K562 (cell line): Measurements from ENCODE around the gene ATP5PO. TPM values are rescaled to one million over a fixed set of nuclear protein-coding genes. Genes with fewer than 3 reads are reported as not detected.

Experiments
- BACH1 ChIP-seq: fragments of 200-800 bp; sonication (Bioruptor generic); IDR thresholded peaks from 2 replicates; pipeline ENCODE4 v1.6.1; 2016; ENCODE audit warnings: missing genetic modification characterization, missing compliant biosample characterization
- ELK3 ChIP-seq: fragments of 450-650 bp; formaldehyde crosslinking; IDR thresholded peaks from 2 replicates; pipeline ENCODE4 v1.4.0; 2020; ENCODE audit warnings: mild to moderate bottlenecking
- FOXJ2 ChIP-seq: fragments of 200-800 bp; sonication (Bioruptor generic); IDR thresholded peaks from 2 replicates; pipeline ENCODE4 v1.6.1; 2016; ENCODE audit warnings: missing genetic modification characterization, missing compliant biosample characterization
- LEF1 ChIP-seq: fragments of 450-650 bp; IDR thresholded peaks from 2 replicates; pipeline ENCODE4 v1.6.1; 2016; ENCODE audit warnings: mild to moderate bottlenecking
- POLR2AphosphoS5 ChIP-seq: IDR thresholded peaks from 2 replicates; pipeline ENCODE4 v1.6.1; 2011; ENCODE audit warnings: mild to moderate bottlenecking, low read depth, low read length, moderate library complexity; ENCODE audit not compliant: control insufficient read depth, insufficient read depth
- PRPF4 ChIP-seq: fragments of 200-400 bp; formaldehyde crosslinking; IDR thresholded peaks from one replicate; pipeline ENCODE4 v1.6.1; 2017; ENCODE audit warnings: low read length, low read depth, mild to moderate bottlenecking; ENCODE audit not compliant: insufficient read depth, poor library complexity, severe bottlenecking
- PTBP1 ChIP-seq: fragments of 200-400 bp; formaldehyde crosslinking; IDR thresholded peaks from 2 replicates; pipeline ENCODE4 v1.6.1; 2017; ENCODE audit warnings: low read depth, low read length
- PYGO2 ChIP-seq: fragments of 450-650 bp; IDR thresholded peaks from 2 replicates; pipeline ENCODE4 v1.6.1; 2016; ENCODE audit warnings: mild to moderate bottlenecking, missing genetic modification characterization, moderate library complexity, missing compliant biosample characterization
- RBM17 ChIP-seq: fragments of 200-400 bp; formaldehyde crosslinking; IDR thresholded peaks from 2 replicates; pipeline ENCODE4 v1.6.1; 2017; ENCODE audit warnings: low read depth, mild to moderate bottlenecking, low read length, borderline replicate concordance
- SMARCA5 ChIP-seq: fragments of 450-650 bp; IDR thresholded peaks from 2 replicates; pipeline ENCODE4 v1.6.1; 2016
- SMARCB1 ChIP-seq: IDR thresholded peaks from 2 replicates; pipeline ENCODE4 v1.6.1; 2011; ENCODE audit warnings: improper control_type of control experiment, low read depth; ENCODE audit not compliant: insufficient read length
- STAG1 ChIP-seq: sonication (generic); formaldehyde crosslinking; IDR thresholded peaks from 2 replicates; pipeline ENCODE4 v1.5.0; 2020; ENCODE audit warnings: missing genetic modification reagents, borderline replicate concordance
- THAP12 ChIP-seq: fragments of 250-450 bp; sonication (Bioruptor Pico); IDR thresholded peaks from 2 replicates; pipeline ENCODE4 v1.9.0; 2021; ENCODE audit warnings: mild to moderate bottlenecking, inconsistent platforms
- ZNF146 ChIP-seq: IDR thresholded peaks from one replicate; pipeline ENCODE4 v1.6.1; 2018; ENCODE audit warnings: missing compliant biosample characterization; ENCODE audit not compliant: unreplicated experiment
- ZNF551 ChIP-seq: fragments of 250-450 bp; sonication (Bioruptor Pico); IDR thresholded peaks from 2 replicates; pipeline ENCODE4 v1.5.0; 2021; ENCODE audit warnings: mild to moderate bottlenecking, moderate library complexity
- ZNF644 ChIP-seq: fragments of 200-800 bp; sonication (Bioruptor generic); IDR thresholded peaks from 2 replicates; pipeline ENCODE4 v1.6.1; 2016; ENCODE audit warnings: low read depth, missing genetic modification characterization, missing compliant biosample characterization
- ZNF778 ChIP-seq: fragments of 450-650 bp; formaldehyde crosslinking; IDR thresholded peaks from 2 replicates; pipeline ENCODE4 v1.4.0; 2020; ENCODE audit warnings: mild to moderate bottlenecking, moderate library complexity
- polyA plus RNA-seq, 8 experiments: library from polyadenylated mRNA; depleted of rRNA in 4 of 8; stranded (reverse) in 5 of 8; unstranded in 3 of 8; fragments of >200 nt; fragmentation: Nextera tagmentation in 2 of 8; fragmentation: Illumina TruSeq in 1 of 8; extraction: Ambion mirVana in 2 of 8; extraction: Trizol in 1 of 8; gene quantifications; 2 replicates each; pipeline versions ENCODE4 v1.2.1 to v1.2.3, GENCODE V29; 2011 to 2014; ENCODE audit warnings: inconsistent platforms in 1 of 8, missing spikeins in 1 of 8
- total RNA-seq, 7 experiments: library from RNA; depleted of rRNA in 6 of 7; stranded (reverse); fragments of >200 nt in 6 of 7; fragmentation: Illumina TruSeq in 2 of 7; extraction: Trizol in 2 of 7; gene quantifications; 2 replicates each; pipeline versions ENCODE4 v1.2.1 to v1.2.3, GENCODE V29; 2011 to 2021; ENCODE audit warnings: low replicate concordance in 1 of 7
- TF ChIP-seq, protein P1 (sequence below): fragments of 450-650 bp; formaldehyde crosslinking; IDR thresholded peaks from 2 replicates; pipeline ENCODE4 v1.4.0; 2020; ENCODE audit warnings: mild to moderate bottlenecking, moderate library complexity
- TF ChIP-seq, protein P2 (sequence below): sonication (generic); formaldehyde crosslinking; IDR thresholded peaks from 2 replicates; pipeline ENCODE4 v1.8.0; 2023; ENCODE audit warnings: mild to moderate bottlenecking, missing genetic modification reagents

Gene ATP5PO
- total and polyA plus RNA-seq, 9 of the 15 experiments (the other 6 are each of a cell fraction or from before 2014, with no cell fraction given) = 367 to 2,722 (median 808) TPM

- TF ChIP-seq SMARCA5 (0 out of 2 replicates have a peak, but pooled peaks have one; percentile 33), ZNF146 (CRISPR knock-in tag) (no peak), PTBP1 (no peak), PYGO2 (tag) (no peak), FOXJ2 (tag) (no peak), RBM17 (no peak), THAP12 (CRISPR knock-in tag) (no peak), STAG1 (no peak), POLR2AphosphoS5 (0 out of 2 replicates have a peak, but pooled peaks have one; percentile 51), ZNF778 (CRISPR knock-in tag) (no peak), PRPF4 (no peak), ZNF551 (no peak), BACH1 (tag) (peak; percentile 88), ELK3 (CRISPR knock-in tag) (no peak), ZNF644 (tag) (peak; percentile 65), SMARCB1 (no peak), LEF1 (peak; percentile 87)
- TF ChIP-seq, protein P1, sequence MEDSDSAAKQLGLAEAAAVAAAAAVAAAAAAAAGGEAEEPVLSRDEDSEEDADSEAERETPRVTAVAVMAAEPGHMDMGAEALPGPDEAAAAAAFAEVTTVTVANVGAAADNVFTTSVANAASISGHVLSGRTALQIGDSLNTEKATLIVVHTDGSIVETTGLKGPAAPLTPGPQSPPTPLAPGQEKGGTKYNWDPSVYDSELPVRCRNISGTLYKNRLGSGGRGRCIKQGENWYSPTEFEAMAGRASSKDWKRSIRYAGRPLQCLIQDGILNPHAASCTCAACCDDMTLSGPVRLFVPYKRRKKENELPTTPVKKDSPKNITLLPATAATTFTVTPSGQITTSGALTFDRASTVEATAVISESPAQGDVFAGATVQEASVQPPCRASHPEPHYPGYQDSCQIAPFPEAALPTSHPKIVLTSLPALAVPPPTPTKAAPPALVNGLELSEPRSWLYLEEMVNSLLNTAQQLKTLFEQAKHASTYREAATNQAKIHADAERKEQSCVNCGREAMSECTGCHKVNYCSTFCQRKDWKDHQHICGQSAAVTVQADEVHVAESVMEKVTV (CRISPR knock-in tag) = no peak
- TF ChIP-seq, protein P2, sequence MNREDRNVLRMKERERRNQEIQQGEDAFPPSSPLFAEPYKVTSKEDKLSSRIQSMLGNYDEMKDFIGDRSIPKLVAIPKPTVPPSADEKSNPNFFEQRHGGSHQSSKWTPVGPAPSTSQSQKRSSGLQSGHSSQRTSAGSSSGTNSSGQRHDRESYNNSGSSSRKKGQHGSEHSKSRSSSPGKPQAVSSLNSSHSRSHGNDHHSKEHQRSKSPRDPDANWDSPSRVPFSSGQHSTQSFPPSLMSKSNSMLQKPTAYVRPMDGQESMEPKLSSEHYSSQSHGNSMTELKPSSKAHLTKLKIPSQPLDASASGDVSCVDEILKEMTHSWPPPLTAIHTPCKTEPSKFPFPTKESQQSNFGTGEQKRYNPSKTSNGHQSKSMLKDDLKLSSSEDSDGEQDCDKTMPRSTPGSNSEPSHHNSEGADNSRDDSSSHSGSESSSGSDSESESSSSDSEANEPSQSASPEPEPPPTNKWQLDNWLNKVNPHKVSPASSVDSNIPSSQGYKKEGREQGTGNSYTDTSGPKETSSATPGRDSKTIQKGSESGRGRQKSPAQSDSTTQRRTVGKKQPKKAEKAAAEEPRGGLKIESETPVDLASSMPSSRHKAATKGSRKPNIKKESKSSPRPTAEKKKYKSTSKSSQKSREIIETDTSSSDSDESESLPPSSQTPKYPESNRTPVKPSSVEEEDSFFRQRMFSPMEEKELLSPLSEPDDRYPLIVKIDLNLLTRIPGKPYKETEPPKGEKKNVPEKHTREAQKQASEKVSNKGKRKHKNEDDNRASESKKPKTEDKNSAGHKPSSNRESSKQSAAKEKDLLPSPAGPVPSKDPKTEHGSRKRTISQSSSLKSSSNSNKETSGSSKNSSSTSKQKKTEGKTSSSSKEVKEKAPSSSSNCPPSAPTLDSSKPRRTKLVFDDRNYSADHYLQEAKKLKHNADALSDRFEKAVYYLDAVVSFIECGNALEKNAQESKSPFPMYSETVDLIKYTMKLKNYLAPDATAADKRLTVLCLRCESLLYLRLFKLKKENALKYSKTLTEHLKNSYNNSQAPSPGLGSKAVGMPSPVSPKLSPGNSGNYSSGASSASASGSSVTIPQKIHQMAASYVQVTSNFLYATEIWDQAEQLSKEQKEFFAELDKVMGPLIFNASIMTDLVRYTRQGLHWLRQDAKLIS (CRISPR knock-in tag) = no peak; the same call in 1 of the 2 replicates
Observed at GRCh38 chr21:33947451-33948095, 32.0 kb upstream of the ATP5PO start (continued).
